ENCODE data around the gene NSMF. TPM values are rescaled to one million over a fixed set of nuclear protein-coding genes. Genes with fewer than 3 reads are reported as not detected.

NSMF gene
- polyA plus RNA-seq, 1 of the 3 experiments (the other 2 are of a cell fraction): 58.8 TPM

GRCh38 chr9:137406876-137407589 is 52.1 kb downstream of the NSMF start (continued):
- TF ChIP-seq CHD2 (IDR thresholded peaks at IDR 0.05; ENCODE audit: low read length, partially characterized antibody) (no peak), RCOR1 (IDR thresholded peaks at IDR 0.05; ENCODE audit: low read length) (no peak), CTCF (IDR thresholded peaks at IDR 0.05) (peak; percentile 59), FOSL2 (IDR thresholded peaks at IDR 0.05; ENCODE audit: borderline replicate concordance, low read depth) (no peak), ELF1 (IDR thresholded peaks at IDR 0.05) (no peak), MXI1 (IDR thresholded peaks at IDR 0.05; ENCODE audit: low read depth, low read length) (0 out of 2 replicates have a peak, but pooled peaks have one; percentile 35), RXRA (IDR thresholded peaks at IDR 0.05; ENCODE audit: borderline replicate concordance, low read depth) (no peak), RAD21 (IDR thresholded peaks at IDR 0.05; ENCODE audit: low read length) (peak; percentile 75), MEF2A (IDR thresholded peaks at IDR 0.05; ENCODE audit: borderline replicate concordance, low read depth) (no peak), SMC3 (IDR thresholded peaks at IDR 0.05; ENCODE audit: low read depth, low read length) (peak; percentile 67), FOXM1 (IDR thresholded peaks at IDR 0.05; ENCODE audit: low read depth) (no peak), MAX (IDR thresholded peaks at IDR 0.05; ENCODE audit: low read depth) (no peak)
- TF ChIP-seq, protein P1, sequence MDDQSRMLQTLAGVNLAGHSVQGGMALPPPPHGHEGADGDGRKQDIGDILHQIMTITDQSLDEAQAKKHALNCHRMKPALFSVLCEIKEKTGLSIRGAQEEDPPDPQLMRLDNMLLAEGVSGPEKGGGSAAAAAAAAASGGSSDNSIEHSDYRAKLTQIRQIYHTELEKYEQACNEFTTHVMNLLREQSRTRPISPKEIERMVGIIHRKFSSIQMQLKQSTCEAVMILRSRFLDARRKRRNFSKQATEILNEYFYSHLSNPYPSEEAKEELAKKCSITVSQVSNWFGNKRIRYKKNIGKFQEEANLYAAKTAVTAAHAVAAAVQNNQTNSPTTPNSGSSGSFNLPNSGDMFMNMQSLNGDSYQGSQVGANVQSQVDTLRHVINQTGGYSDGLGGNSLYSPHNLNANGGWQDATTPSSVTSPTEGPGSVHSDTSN (IDR thresholded peaks at IDR 0.05): no peak

- Histone ChIP-seq H3K36me3 (replicated peaks in 1 of 2; ENCODE audit: control insufficient read depth in 1 of 2, insufficient read depth in 2 of 2, low read length in 1 of 2) (no peaks in the 10 kb centered on the region), H3K4me2 (no peak overlapping the region), H3F3A (replicated peaks; ENCODE audit: insufficient read depth) (peaks cover 7% of the 10 kb centered on the region), H3K9ac (no peak overlapping the region), H3K4me1 (ENCODE audit: control insufficient read depth in 1 of 2, insufficient read depth in 2 of 2, low read depth in 1 of 2, low read length in 1 of 2) (peaks cover 7 to 13% of the 10 kb centered on the region in 2 experiments; a peak in 3 of 4 replicates), H3K27me3 (ENCODE audit: insufficient read depth) (no peaks in the 10 kb centered on the region), H3K27ac (ENCODE audit: low read depth in 2 of 2, low read length in 1 of 2) (no peak overlapping the region), H2AFZ (ENCODE audit: low read depth) (no peak overlapping the region), H3K9me3 (no peaks in the 10 kb centered on the region), H3K9me2 (no peaks in the 10 kb centered on the region), H3K79me2 (ENCODE audit: insufficient read depth) (peaks cover 4% of the 10 kb centered on the region; the same call in 1 of the 2 replicates), H4K20me1 (ENCODE audit: insufficient read depth) (0 out of 2 replicates have a peak, but pooled peaks cover 2% of the 10 kb centered on the region), H3K4me3 (ENCODE audit: low read depth in 2 of 2, low read length in 1 of 2) (no peak overlapping the region)
- WGBS (ENCODE audit: low lambda C conversion rate): 89% methylated on average over 18 of the region's 20 CpGs
- POLR2A ChIA-PET: no interaction called here
- no peak for DNase-seq
- TF ChIP-seq POLR2AphosphoS5 (IDR thresholded peaks at IDR 0.05; ENCODE audit: low read depth, low read length): no peak
- CTCF ChIA-PET: interaction anchor here (1.5 kb wide), 1 partner anchor 119 kb away, joined by 5 read pairs; no protein-coding TSS in a partner anchor
Measured at GRCh38 chr9:137406085-137406760, 52.9 kb downstream of the NSMF start.
